H1 (cell line): ENCODE measurements around the gene CCDC138. TPM values are rescaled to one million over a fixed set of nuclear protein-coding genes. Genes with fewer than 3 reads are reported as not detected.

ENCODE experiments used
- ASH2L ChIP-seq: fragments of 200-600, 300-600 bp; sonication (generic); IDR thresholded peaks from one replicate; pipeline ENCODE4 v1.7.1; 2017; ENCODE audit warnings: low read length
- ATF2 ChIP-seq: IDR thresholded peaks from 2 replicates; pipeline ENCODE4 v1.6.1; 2012; ENCODE audit warnings: low read length, inconsistent platforms
- CTCF ChIP-seq, 3 experiments: IDR thresholded peaks; 1 replicate in 2 of 3; 2 replicates in 1 of 3; pipeline versions ENCODE4 v1.5.1 to v1.6.1; 2011; ENCODE audit warnings: low read length in 3 of 3, mild to moderate bottlenecking in 3 of 3, inconsistent platforms in 2 of 3, low read depth in 1 of 3, moderate library complexity in 1 of 3; ENCODE audit not compliant: insufficient read depth in 1 of 3; ENCODE audit errors: control extremely low read depth in 1 of 3
- KDM4A ChIP-seq: IDR thresholded peaks from one replicate; pipeline ENCODE4 v1.7.1; 2012; ENCODE audit warnings: low read depth, mild to moderate bottlenecking, moderate library complexity, low read length, inconsistent platforms; ENCODE audit not compliant: severe bottlenecking
- RXRA ChIP-seq: IDR thresholded peaks from 2 replicates; pipeline ENCODE4 v1.6.1; 2011; ENCODE audit warnings: low read depth, mild to moderate bottlenecking, low read length, moderate library complexity; ENCODE audit not compliant: insufficient read depth
- TAF1 ChIP-seq: IDR thresholded peaks from 2 replicates; pipeline ENCODE4 v1.6.1; 2011; ENCODE audit warnings: mild to moderate bottlenecking, low read depth, low read length
- polyA plus RNA-seq, 7 experiments: library from polyadenylated mRNA; depleted of rRNA in 3 of 7; stranded (reverse) in 5 of 7; unstranded in 2 of 7; fragments of >200 nt in 5 of 7; fragments of 200-250 nt in 2 of 7; gene quantifications; 1 replicate in 5 of 7; 2 replicates in 1 of 7; 4 replicates in 1 of 7; pipeline versions ENCODE4 v1.2.1 to v1.2.3, GENCODE V29; 2011 to 2013; ENCODE audit warnings: missing spikeins in 2 of 7, mixed read lengths in 2 of 7
- total RNA-seq: library from RNA; stranded (reverse); fragmentation: NEBNext Ultra II Directional; extraction: Animal tissue kit (Norgen Biotek cat#: 25700); gene quantifications from 2 replicates; pipeline ENCODE4 v1.2.1, GENCODE V29; 2021

Gene CCDC138
- total and polyA plus RNA-seq, 2 of the 8 experiments (the other 6 are each of a cell fraction or from before 2014, with no cell fraction given), result 8.3 to 29.8 TPM

GRCh38 chr2:108855194-108855593, 68.6 kb downstream of the CCDC138 start (continued):
- no peak for TF ChIP-seq ASH2L
- no peak for TF ChIP-seq RXRA
- TF ChIP-seq TAF1, result no peak
- TF ChIP-seq ATF2, result no peak
- no peak for TF ChIP-seq CTCF (IDR thresholded peaks at IDR 0.05; ENCODE audit: control extremely low read depth in 1 of 3, insufficient read depth in 1 of 3, low read depth in 1 of 3, low read length in 3 of 3)
- no peak for TF ChIP-seq KDM4A
